Ishikawa (cell line): Measurements from ENCODE around the gene NEUROG1.

ENCODE experiments used
- EGR1 ChIP-seq: IDR thresholded peaks from 2 replicates; pipeline ENCODE4 v1.6.1; 2012
- EP300 ChIP-seq: IDR thresholded peaks from 2 replicates; pipeline ENCODE4 v1.6.1; 2012; ENCODE audit warnings: borderline replicate concordance
- FOXM1 ChIP-seq: IDR thresholded peaks from 2 replicates; pipeline ENCODE4 v1.6.1; 2012; ENCODE audit warnings: low read depth, borderline replicate concordance
- REST ChIP-seq: IDR thresholded peaks from 2 replicates; pipeline ENCODE4 v1.6.1; 2012; ENCODE audit warnings: low read depth, mild to moderate bottlenecking
- TAF1 ChIP-seq: IDR thresholded peaks from 2 replicates; pipeline ENCODE4 v1.6.1; 2012; ENCODE audit warnings: low read depth, mild to moderate bottlenecking
- TCF12 ChIP-seq: IDR thresholded peaks from 2 replicates; pipeline ENCODE4 v1.6.1; 2012; ENCODE audit warnings: low read depth
- TF ChIP-seq, protein P1 (sequence below): IDR thresholded peaks from 2 replicates; pipeline ENCODE4 v1.6.1; 2012

DNA sequence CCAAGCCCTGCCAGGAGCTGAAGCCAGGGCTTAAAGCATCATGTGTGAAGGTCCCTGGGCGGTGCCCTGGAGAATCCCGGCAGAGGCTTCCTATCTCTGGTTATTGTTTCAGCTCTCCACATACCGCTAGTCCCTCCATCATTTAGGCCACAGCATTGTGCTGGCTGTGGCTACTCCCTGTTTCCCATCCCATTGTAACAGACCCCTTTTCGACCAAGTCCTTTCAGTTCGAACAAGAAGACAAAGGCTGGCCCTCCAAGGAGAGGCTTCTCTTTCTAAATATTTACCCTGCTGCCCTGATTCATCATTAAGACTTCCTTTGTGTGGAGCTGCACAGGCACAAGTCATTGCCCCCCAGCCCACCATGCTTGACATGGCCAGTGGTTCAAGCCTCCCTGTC is 41.6 kb downstream of the NEUROG1 start:
- TF ChIP-seq EP300, result no peak
- no peak for TF ChIP-seq EGR1
- no peak for TF ChIP-seq FOXM1
- TF ChIP-seq, protein P1, sequence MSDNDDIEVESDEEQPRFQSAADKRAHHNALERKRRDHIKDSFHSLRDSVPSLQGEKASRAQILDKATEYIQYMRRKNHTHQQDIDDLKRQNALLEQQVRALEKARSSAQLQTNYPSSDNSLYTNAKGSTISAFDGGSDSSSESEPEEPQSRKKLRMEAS, result no peak
- no peak for TF ChIP-seq TAF1
- TF ChIP-seq TCF12, result no peak
- TF ChIP-seq REST, result no peak
